HT-29 (cell line): ENCODE data around the gene PLK2. TPM values are rescaled to one million over a fixed set of nuclear protein-coding genes. Genes with fewer than 3 reads are reported as not detected.

ENCODE experiments used
- DNase-seq: peaks from one replicate; pipeline ENCODE4 v3.0.0-alpha.2; 2015; ENCODE audit warnings: low spot score
- total RNA-seq: library from RNA; depleted of rRNA; stranded (reverse); fragments of >200 nt; shearing (Covaris generic); gene quantifications from 2 replicates; pipeline ENCODE4 v1.2.3, GENCODE V29; 2014; rRNA removed

Gene PLK2
- 984 and 1,144 TPM in 2 replicates for total RNA-seq

GRCh38 chr5:58460002-58460731, at the start of gene PLK2:
TSS of gene PLK2 (minus strand) at chr5:58460086. CDS start at chr5:58459959, 127 bp downstream.
- DNase-seq: peak; percentile 92

- no peak for DNase-seq
These were observed 47.8 kb upstream of the PLK2 start for GRCh38 chr5:58507715-58508114.

- DNase-seq: no peak
These were observed 46.2 kb upstream of the PLK2 start for GRCh38 chr5:58505971-58506640.

- DNase-seq: no peak
These were observed 45.6 kb upstream of the PLK2 start for GRCh38 chr5:58505502-58505901.

GRCh38 chr5:58504766-58505165, 44.9 kb upstream of the PLK2 start:
- DNase-seq: no peak

- no peak for DNase-seq
These were observed 43.6 kb upstream of the PLK2 start for GRCh38 chr5:58503390-58504046.

- peak; percentile 40 for DNase-seq
These were observed 42.0 kb upstream of the PLK2 start for GRCh38 chr5:58501778-58502417.

- DNase-seq: no peak
These were observed 40.1 kb upstream of the PLK2 start for GRCh38 chr5:58499941-58500340.

- DNase-seq: no peak
These were observed 39.3 kb upstream of the PLK2 start for GRCh38 chr5:58499231-58499630.

- DNase-seq: peak; percentile 64
These were observed 38.6 kb upstream of the PLK2 start for GRCh38 chr5:58498340-58498942.

GRCh38 chr5:58497921-58498320, 38.0 kb upstream of the PLK2 start:
- DNase-seq: peak; percentile 5

GRCh38 chr5:58497386-58497785, 37.5 kb upstream of the PLK2 start:
- no peak for DNase-seq

- DNase-seq: peak; percentile 10
These were observed 36.6 kb upstream of the PLK2 start for GRCh38 chr5:58496488-58496887.

GRCh38 chr5:58493141-58493540, 33.3 kb upstream of the PLK2 start:
- DNase-seq: no peak

GRCh38 chr5:58491216-58491892, 31.5 kb upstream of the PLK2 start, which contains the start of gene GAPT:
TSS of gene GAPT (plus strand) at chr5:58491435. CDS start at chr5:58494537, 3,102 bp downstream.
- DNase-seq: no peak

GRCh38 chr5:58490402-58491050, 30.6 kb upstream of the PLK2 start:
- no peak for DNase-seq

- no peak for DNase-seq
These were observed 26.4 kb upstream of the PLK2 start for GRCh38 chr5:58486290-58486689.

- no peak for DNase-seq
These were observed 24.6 kb upstream of the PLK2 start for GRCh38 chr5:58484505-58484904.

- DNase-seq: no peak
These were observed 22.6 kb upstream of the PLK2 start for GRCh38 chr5:58482536-58482935.

- DNase-seq: no peak
These were observed 21.9 kb upstream of the PLK2 start for GRCh38 chr5:58481828-58482227.
